RWPE2 (cell line): ENCODE results near the gene CDKN2D.
"Not testable (repeated sequence)": the region's sequence is repeated elsewhere in the genome, so short reads cannot be mapped to it uniquely, and the experiment has no call there.

Source experiments
- ATAC-seq: fragments of 200-7000 bp; cut with Tn5 transposase; 3 replicates; pipeline ENCODE4 v1.9.1; 2021; ENCODE audit warnings: low read depth
- DNase-seq: peaks from one replicate; pipeline ENCODE4 v3.0.0-alpha.2; 2020; ENCODE audit warnings: low spot score
- H3K27ac ChIP-seq: fragments of 450-650 bp; 2 replicates; pipeline ENCODE4 v1.5.1; 2017; ENCODE audit warnings: mild to moderate bottlenecking; ENCODE audit not compliant: poor library complexity, severe bottlenecking
- H3K27me3 ChIP-seq: fragments of 250-450 bp; sonication (Bioruptor Pico); 2 replicates; pipeline ENCODE4 v1.5.1; 2021; ENCODE audit warnings: mild to moderate bottlenecking, moderate library complexity; ENCODE audit not compliant: insufficient read depth, poor library complexity, severe bottlenecking
- H3K36me3 ChIP-seq: fragments of 250-450 bp; sonication (Bioruptor Pico); 2 replicates; pipeline ENCODE4 v1.5.1; 2020; ENCODE audit warnings: low read depth, mild to moderate bottlenecking, moderate library complexity
- H3K4me1 ChIP-seq: fragments of 250-450 bp; sonication (Bioruptor Pico); 2 replicates; pipeline ENCODE4 v1.5.1; 2021; ENCODE audit warnings: mild to moderate bottlenecking, moderate library complexity; ENCODE audit not compliant: insufficient read depth, poor library complexity, severe bottlenecking
- H3K4me3 ChIP-seq: fragments of 250-450 bp; sonication (Bioruptor Pico); 2 replicates; pipeline ENCODE4 v1.5.1; 2021; ENCODE audit warnings: mild to moderate bottlenecking, moderate library complexity; ENCODE audit not compliant: severe bottlenecking
- H3K9me3 ChIP-seq: fragments of 250-450 bp; sonication (Bioruptor Pico); 2 replicates; pipeline ENCODE4 v1.5.1; 2021; ENCODE audit warnings: mild to moderate bottlenecking, moderate library complexity; ENCODE audit not compliant: severe bottlenecking
- CTCF ChIP-seq: fragments of 450-650 bp; IDR thresholded peaks from one replicate; pipeline ENCODE4 v1.5.1; 2017; ENCODE audit warnings: mild to moderate bottlenecking, moderate library complexity; ENCODE audit not compliant: poor library complexity, severe bottlenecking

Gene CDKN2D

DNA sequence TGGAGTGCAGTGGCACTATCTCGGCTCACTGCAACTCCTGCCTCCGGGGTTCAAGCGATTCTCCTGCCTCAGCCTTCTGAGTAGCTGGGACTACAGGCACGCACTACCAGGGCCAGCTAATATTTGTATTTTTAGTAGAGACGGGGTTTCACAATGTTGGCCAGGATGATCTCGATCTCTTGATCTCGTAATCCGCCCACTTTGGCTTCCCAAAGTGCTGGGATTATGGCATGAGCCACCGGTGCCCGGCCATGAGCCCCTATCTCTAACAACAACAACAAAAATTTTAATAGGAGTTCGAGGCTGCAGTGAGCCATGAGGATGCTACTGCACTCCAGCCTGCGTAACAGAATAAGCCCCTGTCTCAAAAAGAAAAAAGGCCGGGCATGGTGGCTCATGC is 13.3 kb upstream of the CDKN2D start:
- Histone ChIP-seq H3K36me3 (peaks cover 61% of the 10 kb centered on the region), H3K27ac (no peak overlapping the region), H3K27me3 (no peaks in the 10 kb centered on the region), H3K4me1 (no peaks in the 10 kb centered on the region), H3K9me3 (no peaks in the 10 kb centered on the region), H3K4me3 (no peak overlapping the region)
- DNase-seq (no peak), ATAC-seq (no peak)
- no peak for TF ChIP-seq CTCF

DNA sequence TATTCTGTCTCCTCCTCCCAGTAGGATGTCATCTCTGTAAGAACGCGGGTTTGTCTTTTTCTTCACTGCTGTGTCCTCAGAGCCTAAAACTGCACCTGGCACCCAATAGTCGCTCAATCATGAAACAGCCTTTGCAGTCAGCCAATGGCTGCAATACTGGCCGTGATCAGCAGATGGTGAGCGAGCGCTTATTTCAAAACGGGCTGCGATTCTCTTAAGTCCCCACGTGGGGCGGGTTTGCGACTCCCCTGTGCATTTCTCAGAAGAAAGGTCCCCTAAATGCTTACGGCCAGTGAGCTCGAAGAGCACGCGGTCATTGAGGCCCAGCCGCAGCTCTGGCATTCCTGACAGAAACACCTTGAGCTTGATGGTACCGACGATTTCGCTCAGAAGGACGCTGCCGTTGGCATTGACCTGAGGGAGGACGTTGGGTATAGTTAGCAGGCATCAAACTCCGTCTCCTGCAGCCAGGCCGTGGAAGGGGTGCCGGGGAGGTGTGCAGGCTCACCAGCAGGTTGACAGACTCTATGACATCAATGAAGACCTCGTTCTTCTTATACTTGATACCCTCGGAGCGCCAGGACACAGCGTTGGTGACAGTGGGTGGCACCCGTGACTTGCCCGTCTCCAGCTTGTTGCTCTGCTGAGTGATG is 12.3 kb upstream of the CDKN2D start:
- no peaks in the 10 kb centered on the region for H3K9me3 ChIP-seq
- TF ChIP-seq CTCF = peak; percentile 97
- peak; percentile 75 for ATAC-seq
- peaks cover 61% of the 10 kb centered on the region for H3K36me3 ChIP-seq
- no peaks in the 10 kb centered on the region for H3K27me3 ChIP-seq
- H3K27ac ChIP-seq = no peak overlapping the region
- no peak overlapping the region for H3K4me3 ChIP-seq
- no peak for DNase-seq
- H3K4me1 ChIP-seq = no peaks in the 10 kb centered on the region

- DNase-seq (no peak), ATAC-seq (no peak)
- H3K27me3 ChIP-seq = no peaks in the 10 kb centered on the region
Measured at GRCh38 chr19:10577951-10578350, 9.2 kb upstream of the CDKN2D start.

DNA sequence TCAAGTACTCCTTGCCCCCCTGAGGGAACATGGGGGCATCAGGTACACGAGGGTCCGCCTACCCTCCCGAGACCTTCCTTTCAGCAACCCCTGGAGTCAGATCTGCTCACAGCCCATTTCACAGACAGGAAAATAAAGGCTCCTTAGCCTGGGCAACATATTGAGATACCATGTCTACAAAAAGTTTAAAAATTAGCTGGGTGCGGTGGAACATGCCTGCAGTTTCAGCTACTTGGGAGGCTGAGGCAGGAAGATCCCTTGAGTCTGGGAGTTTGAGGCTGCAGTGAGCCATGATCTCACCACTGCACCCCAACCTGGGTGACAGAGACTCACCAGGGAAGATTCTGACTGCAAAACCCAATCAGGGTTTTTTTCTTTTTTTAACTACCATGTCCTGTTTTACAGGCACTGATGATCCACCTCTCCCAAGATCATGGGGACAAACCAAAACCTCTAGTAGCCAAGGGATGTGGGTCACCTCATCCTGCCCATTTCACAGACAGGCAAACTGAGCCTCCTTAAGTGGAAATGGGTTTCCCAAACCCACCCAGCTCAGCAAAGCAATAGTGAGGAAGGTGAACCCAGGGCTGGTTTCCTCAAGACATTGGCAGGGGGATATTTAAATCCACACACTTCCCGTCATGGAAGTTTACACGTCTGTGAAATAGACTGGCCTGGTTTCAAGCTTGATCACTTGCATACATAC is 6.4 kb upstream of the CDKN2D start:
- no peak for TF ChIP-seq CTCF
- Histone ChIP-seq H3K4me3 (no peak overlapping the region), H3K9me3 (no peaks in the 10 kb centered on the region), H3K36me3 (peaks cover 35% of the 10 kb centered on the region), H3K27ac (no peak overlapping the region), H3K4me1 (no peaks in the 10 kb centered on the region), H3K27me3 (no peaks in the 10 kb centered on the region)
- no peak for DNase-seq
- no peak for ATAC-seq

More at GRCh38 chr19:10577951-10578350, 9.2 kb upstream of the CDKN2D start:
- peaks cover 53% of the 10 kb centered on the region for H3K36me3 ChIP-seq
- no peaks in the 10 kb centered on the region for H3K9me3 ChIP-seq
- no peak overlapping the region for H3K4me3 ChIP-seq
- H3K27ac ChIP-seq = no peak overlapping the region
- no peak for TF ChIP-seq CTCF
- no peaks in the 10 kb centered on the region for H3K4me1 ChIP-seq

DNA sequence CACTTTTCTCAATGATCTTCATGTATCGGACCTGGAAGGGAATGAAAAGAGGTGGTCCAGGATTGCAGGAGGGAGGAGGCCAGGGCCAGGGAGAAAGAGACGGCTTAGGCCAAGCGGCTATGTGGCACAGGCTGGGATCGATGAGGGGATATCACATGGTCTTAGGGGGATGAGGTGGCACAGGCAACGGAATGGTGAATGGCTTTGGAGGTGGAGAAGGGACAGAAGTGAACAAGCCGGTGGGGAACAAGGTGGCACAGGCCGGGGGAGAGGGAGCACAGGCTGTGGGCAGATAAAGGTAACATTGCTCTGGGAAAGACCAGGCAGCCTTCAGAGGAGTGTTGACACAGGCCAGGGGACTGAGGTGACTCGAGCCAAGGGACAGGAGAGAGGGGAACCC is 5.7 kb upstream of the CDKN2D start:
- Histone ChIP-seq H3K4me1 (no peaks in the 10 kb centered on the region), H3K9me3 (no peaks in the 10 kb centered on the region), H3K27ac (no peak overlapping the region), H3K36me3 (peaks cover 28% of the 10 kb centered on the region), H3K27me3 (no peaks in the 10 kb centered on the region), H3K4me3 (no peak overlapping the region)
- no peak for TF ChIP-seq CTCF
- DNase-seq (no peak), ATAC-seq (no peak)

DNA sequence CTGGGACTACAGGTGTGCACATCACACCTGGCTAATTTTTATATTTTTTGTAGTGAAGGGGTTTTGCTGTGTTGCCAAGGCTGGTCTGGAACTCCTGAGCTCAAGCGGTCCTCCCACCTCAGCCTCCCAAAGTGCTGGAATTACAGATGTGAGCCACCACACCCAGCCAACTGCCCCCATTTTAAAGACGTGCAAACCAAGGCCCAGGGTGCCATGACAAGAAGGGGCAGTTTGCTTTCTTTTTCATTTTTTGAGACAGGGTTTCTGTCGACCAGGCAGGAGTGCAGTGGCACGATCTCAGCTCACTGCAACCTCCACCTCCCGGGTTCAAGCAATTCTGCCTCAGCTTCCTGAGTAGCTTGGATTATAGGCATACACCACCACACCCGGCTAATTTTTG is 5.0 kb upstream of the CDKN2D start:
- not testable (repeated sequence) for ATAC-seq, H3K9me3 ChIP-seq, H3K4me1 ChIP-seq, H3K27me3 ChIP-seq, DNase-seq, H3K27ac ChIP-seq, H3K4me3 ChIP-seq
- peaks cover 21% of the 10 kb centered on the region for H3K36me3 ChIP-seq
